DOHH2 (cell line): ENCODE data around the gene UTS2R.

Source experiments
- CTCF ChIP-seq: fragments of 200-600 bp; sonication (generic); IDR thresholded peaks from one replicate; pipeline ENCODE4 v1.5.1; 2014; ENCODE audit warnings: antibody characterized with exemption, mild to moderate bottlenecking, low read depth, low read length; ENCODE audit not compliant: poor library complexity, severe bottlenecking
- EZH2phosphoT487 ChIP-seq: fragments of 200-600 bp; sonication (generic); IDR thresholded peaks from 2 replicates; pipeline ENCODE4 v1.6.1; 2017; ENCODE audit warnings: borderline replicate concordance, mild to moderate bottlenecking, antibody characterized with exemption, low read length, moderate library complexity, mixed read lengths

GRCh38 chr17:82406131-82406671 lies 34.6 kb downstream of the UTS2R start:
- no peak for TF ChIP-seq CTCF
- TF ChIP-seq EZH2phosphoT487 = no peak
